Colonic mucosa (tissue), 4 donors: ENCODE data around the gene LRRFIP1. TPM values are rescaled to one million over a fixed set of nuclear protein-coding genes. Genes with fewer than 3 reads are reported as not detected.

Experiments
- DNase-seq: peaks from one replicate; pipeline ENCODE4 v3.0.0-alpha.2; 2020
- H3K27ac ChIP-seq: fragments of 200-600 bp; one replicate; pipeline ENCODE4 v1.8.0; 2021
- H3K27me3 ChIP-seq: fragments of 200-600 bp; one replicate; pipeline ENCODE4 v1.8.0; 2021
- H3K36me3 ChIP-seq: fragments of 200-600 bp; one replicate; pipeline ENCODE4 v1.8.0; 2021
- H3K4me1 ChIP-seq: fragments of 200-600 bp; one replicate; pipeline ENCODE4 v1.8.0; 2021; ENCODE audit warnings: mild to moderate bottlenecking
- H3K4me3 ChIP-seq: fragments of 200-600 bp; one replicate; pipeline ENCODE4 v1.8.0; 2021
- H3K9ac ChIP-seq, 2 donors: one replicate each; pipeline ENCODE4 v1.7.0; 2013; ENCODE audit warnings: control low read depth in 2 of 2, low read depth in 2 of 2, low read length in 2 of 2
- H3K9me3 ChIP-seq: fragments of 200-600 bp; one replicate; pipeline ENCODE4 v1.8.0; 2021
- intact Hi-C: fragments of 100-400 bp; cut with DNase I; formaldehyde crosslinking; loops from one replicate; pipeline ENCODE4 v1.14.1; 2022
- total RNA-seq, 2 donors: library from RNA; stranded (reverse); fragmentation: NEBNext Ultra II Directional in 1 of 2; extraction: Animal tissue kit (Norgen Biotek cat#: 25700) in 1 of 2; gene quantifications; one replicate each; pipeline ENCODE4 v1.2.1, GENCODE V29; 2021
- TF ChIP-seq, protein P1 (sequence below): fragments of 200-600 bp; IDR thresholded peaks from one replicate; pipeline ENCODE4 v1.8.0; 2022; ENCODE audit warnings: antibody characterized with exemption, mild to moderate bottlenecking
- donor health status: healthy.
- donor health status: DM: no; HTN: no; CAD: no.
- donor health status: DM: no; HTN: no; CAD: no.

LRRFIP1 gene
- total RNA-seq, 2 donors from 2014 or later, result 114 to 133 TPM

DNA sequence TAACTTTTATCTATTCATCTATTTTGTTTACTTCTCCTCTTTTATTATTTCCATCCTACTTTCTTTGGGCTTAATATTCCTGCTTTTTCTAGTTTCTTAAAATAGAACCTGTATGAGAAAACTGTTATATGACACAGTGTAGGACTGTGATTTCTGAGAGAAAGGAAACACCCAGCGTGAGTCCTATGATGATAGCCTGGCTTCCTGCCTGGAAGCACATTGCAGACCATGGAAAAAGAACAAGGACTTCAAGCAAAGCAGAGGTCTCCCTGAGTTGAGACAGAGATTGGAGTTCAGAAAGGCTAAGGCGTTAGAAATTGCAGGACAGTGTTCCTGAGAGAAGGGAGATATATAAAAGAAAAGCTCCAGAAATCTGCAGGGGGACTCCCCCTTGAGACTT is 178.9 kb downstream of the LRRFIP1 start:
- H3K4me1 ChIP-seq, result no peaks in the 10 kb centered on the region
- no peaks in the 10 kb centered on the region for H3K27me3 ChIP-seq
- no peaks in the 10 kb centered on the region for H3K36me3 ChIP-seq
- H3K4me3 ChIP-seq, result no peak overlapping the region
- TF ChIP-seq, protein P1, sequence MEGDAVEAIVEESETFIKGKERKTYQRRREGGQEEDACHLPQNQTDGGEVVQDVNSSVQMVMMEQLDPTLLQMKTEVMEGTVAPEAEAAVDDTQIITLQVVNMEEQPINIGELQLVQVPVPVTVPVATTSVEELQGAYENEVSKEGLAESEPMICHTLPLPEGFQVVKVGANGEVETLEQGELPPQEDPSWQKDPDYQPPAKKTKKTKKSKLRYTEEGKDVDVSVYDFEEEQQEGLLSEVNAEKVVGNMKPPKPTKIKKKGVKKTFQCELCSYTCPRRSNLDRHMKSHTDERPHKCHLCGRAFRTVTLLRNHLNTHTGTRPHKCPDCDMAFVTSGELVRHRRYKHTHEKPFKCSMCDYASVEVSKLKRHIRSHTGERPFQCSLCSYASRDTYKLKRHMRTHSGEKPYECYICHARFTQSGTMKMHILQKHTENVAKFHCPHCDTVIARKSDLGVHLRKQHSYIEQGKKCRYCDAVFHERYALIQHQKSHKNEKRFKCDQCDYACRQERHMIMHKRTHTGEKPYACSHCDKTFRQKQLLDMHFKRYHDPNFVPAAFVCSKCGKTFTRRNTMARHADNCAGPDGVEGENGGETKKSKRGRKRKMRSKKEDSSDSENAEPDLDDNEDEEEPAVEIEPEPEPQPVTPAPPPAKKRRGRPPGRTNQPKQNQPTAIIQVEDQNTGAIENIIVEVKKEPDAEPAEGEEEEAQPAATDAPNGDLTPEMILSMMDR, result no peak
- DNase-seq, result no peak
- no peak overlapping the region for H3K27ac ChIP-seq
- intact Hi-C loops, result no loop called here
- H3K9ac ChIP-seq, result no peak overlapping the region
- no peaks in the 10 kb centered on the region for H3K9me3 ChIP-seq

DNA sequence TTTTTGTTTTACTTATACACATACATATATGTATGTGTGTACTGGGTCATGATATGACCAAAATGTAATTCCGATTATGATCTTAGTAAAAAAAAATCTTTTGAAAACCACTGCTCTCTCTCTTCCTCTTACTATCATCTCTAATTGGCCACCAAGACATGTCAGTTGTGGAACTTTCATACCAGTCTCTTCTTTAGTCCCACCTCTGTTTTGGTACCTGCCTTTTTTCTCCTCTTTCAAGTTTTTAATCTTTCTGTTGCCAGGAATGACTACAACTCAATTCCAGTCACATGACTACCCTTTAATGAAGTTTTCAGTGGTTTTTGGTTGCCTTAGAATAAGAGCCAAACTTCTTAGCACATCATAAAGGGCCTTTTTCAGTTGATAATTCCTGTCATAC is 188.2 kb downstream of the LRRFIP1 start:
- Histone ChIP-seq H3K27me3 (no peaks in the 10 kb centered on the region), H3K4me3 (no peak overlapping the region), H3K36me3 (no peaks in the 10 kb centered on the region), H3K27ac (no peak overlapping the region), H3K4me1 (no peaks in the 10 kb centered on the region), H3K9me3 (no peaks in the 10 kb centered on the region), H3K9ac (no peak overlapping the region)
- intact Hi-C loops, result no loop called here
- TF ChIP-seq, protein P1, result no peak
- no peak for DNase-seq

DNA sequence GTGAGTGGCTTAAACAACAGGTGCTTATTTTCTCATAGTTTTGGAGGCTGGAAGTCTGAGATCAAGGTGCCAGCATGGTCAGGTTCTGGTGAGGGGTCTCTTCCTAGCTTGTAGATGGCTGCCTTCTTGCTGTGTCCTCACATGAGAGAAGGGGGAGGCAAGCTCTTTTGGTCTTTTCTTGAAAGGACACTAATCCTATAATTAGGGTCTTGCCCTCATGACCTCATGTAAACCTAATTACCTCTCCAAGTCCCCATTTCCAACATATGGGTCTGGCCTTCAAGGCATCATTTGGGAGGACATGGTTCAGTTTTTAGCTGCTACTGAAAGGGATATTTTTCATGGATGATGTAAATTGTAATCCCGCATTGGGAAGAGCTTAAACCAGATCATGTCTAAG is 189.1 kb downstream of the LRRFIP1 start:
- no peak for DNase-seq
- H3K27me3 ChIP-seq, result no peaks in the 10 kb centered on the region
- no peaks in the 10 kb centered on the region for H3K4me1 ChIP-seq
- no peak overlapping the region for H3K27ac ChIP-seq
- no peaks in the 10 kb centered on the region for H3K36me3 ChIP-seq
- H3K9ac ChIP-seq, result no peak overlapping the region
- intact Hi-C loops, result no loop called here
- H3K4me3 ChIP-seq, result no peak overlapping the region
- TF ChIP-seq, protein P1, result no peak
- no peaks in the 10 kb centered on the region for H3K9me3 ChIP-seq

DNA sequence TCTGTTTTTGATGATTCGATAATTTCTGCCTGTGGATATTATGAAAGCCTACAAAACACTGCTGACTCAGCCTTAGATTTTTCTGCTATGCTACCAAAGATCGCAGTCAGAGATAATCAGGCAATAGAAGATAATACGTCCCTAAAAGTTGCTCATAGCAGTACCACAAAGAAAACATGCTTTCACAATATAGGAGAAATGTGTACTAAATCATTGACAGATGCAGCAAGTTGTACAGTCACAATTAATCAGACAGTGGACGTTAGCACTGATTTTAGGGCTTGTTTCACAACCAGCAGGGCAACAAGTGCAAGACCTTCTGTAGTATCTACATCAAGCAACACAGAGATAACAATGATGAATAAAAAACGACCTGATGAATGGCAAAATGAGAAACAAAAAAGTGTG is 190.7 kb downstream of the LRRFIP1 start:
- DNase-seq, result no peak
- TF ChIP-seq, protein P1, result no peak
- Histone ChIP-seq H3K27ac (no peak overlapping the region), H3K27me3 (no peaks in the 10 kb centered on the region), H3K4me1 (no peaks in the 10 kb centered on the region), H3K4me3 (no peak overlapping the region), H3K36me3 (no peaks in the 10 kb centered on the region), H3K9me3 (no peaks in the 10 kb centered on the region), H3K9ac (no peak overlapping the region)
- intact Hi-C loops, result no loop called here

DNA sequence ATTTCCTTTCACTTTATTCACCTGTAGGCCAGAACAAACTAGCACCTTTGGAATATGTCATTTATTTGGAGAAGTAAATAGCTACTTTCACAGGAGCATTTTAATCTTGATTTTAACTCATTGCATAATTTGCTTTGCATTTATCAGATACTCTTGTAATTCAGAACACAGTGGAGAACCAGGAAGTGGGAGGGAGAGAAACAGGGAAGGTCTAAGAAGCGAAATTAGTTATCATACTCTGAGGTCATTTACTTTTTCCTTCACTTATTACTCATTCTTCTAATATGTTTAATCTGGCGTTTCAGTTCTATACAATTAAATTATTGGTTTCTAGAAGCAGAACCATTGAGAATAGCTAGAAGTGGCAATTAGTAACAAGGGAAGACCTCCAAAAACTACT is 191.8 kb downstream of the LRRFIP1 start:
- Histone ChIP-seq H3K36me3 (no peaks in the 10 kb centered on the region), H3K4me1 (no peaks in the 10 kb centered on the region), H3K9me3 (no peaks in the 10 kb centered on the region), H3K9ac (no peak overlapping the region), H3K27me3 (no peaks in the 10 kb centered on the region), H3K4me3 (no peak overlapping the region), H3K27ac (no peak overlapping the region)
- intact Hi-C loops, result no loop called here
- TF ChIP-seq, protein P1, result no peak
- DNase-seq, result no peak

DNA sequence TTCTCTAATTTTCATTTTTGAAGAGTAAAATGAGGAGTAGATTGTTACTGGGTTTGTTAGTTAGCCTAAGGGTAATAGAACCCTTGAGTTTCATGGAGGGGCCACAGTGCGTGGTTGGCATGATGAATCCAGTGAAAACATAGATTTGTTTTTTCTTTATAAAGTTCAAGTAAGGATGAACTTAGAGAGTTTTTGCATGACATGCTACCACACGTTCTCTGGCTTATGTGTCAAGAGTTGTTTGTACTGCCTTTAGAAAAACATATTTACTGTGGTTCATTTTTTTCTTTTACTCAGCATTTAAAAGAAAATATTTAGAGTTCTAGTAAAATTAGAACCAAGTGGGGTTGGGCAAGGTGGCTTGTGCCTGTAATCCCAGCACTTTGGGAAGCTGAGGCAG is 193.0 kb downstream of the LRRFIP1 start:
- Histone ChIP-seq H3K9me3 (no peaks in the 10 kb centered on the region), H3K9ac (no peak overlapping the region), H3K4me3 (no peak overlapping the region), H3K36me3 (no peaks in the 10 kb centered on the region), H3K27ac (no peak overlapping the region), H3K27me3 (no peaks in the 10 kb centered on the region), H3K4me1 (no peaks in the 10 kb centered on the region)
- intact Hi-C loops, result no loop called here
- TF ChIP-seq, protein P1, result no peak
- no peak for DNase-seq
